SK-N-SH (cell line): Measurements from ENCODE around the gene JAM2. TPM values are rescaled to one million over a fixed set of nuclear protein-coding genes. Genes with fewer than 3 reads are reported as not detected.
A peak's percentile ranks its signal among the peaks of the same experiment; 100 is the strongest.

Experiments used
- CTCF ChIA-PET: fragments of 300-600, 350-600 bp; formaldehyde crosslinking; extraction: SDS; loops from one replicate; lab custom pipeline; 2021; lab: Yijun Ruan, JAX
- POLR2A ChIA-PET: fragments of 350-600 bp; sonication (Branson Sonifier 250); formaldehyde crosslinking; extraction: SDS; loops from one replicate; lab custom pipeline; 2020; ENCODE audit warnings: antibody characterized with exemption, inconsistent platforms; lab: Yijun Ruan, JAX
- DNase-seq: peaks from one replicate; pipeline ENCODE4 v3.0.0; 2012
- H2AFZ ChIP-seq: fragments of 200-600 bp; sonication (generic); 2 replicates; pipeline ENCODE4 v1.8.1; 2016; ENCODE audit warnings: antibody characterized with exemption, mild to moderate bottlenecking, low read depth
- H3F3A ChIP-seq: fragments of 200-600 bp; sonication (generic); replicated peaks from 2 replicates; pipeline ENCODE3; 2016; ENCODE audit warnings: antibody characterized with exemption, mild to moderate bottlenecking; ENCODE audit not compliant: insufficient read depth
- H3K27ac ChIP-seq, 2 experiments: fragments of 200-500 bp in 1 of 2; fragments of 200-600 bp in 1 of 2; sonication (Bioruptor generic) in 1 of 2; sonication (generic), shearing (Covaris generic) in 1 of 2; 2 replicates each; pipeline versions ENCODE4 v1.5.1 to v1.6.1; 2014 to 2016; ENCODE audit warnings: low read depth in 2 of 2, inconsistent platforms in 1 of 2, low read length in 1 of 2, mild to moderate bottlenecking in 1 of 2, mixed read lengths in 1 of 2
- H3K27me3 ChIP-seq: fragments of 200-600 bp; sonication (generic), shearing (Covaris generic); 2 replicates; pipeline ENCODE4 v1.6.1; 2016; ENCODE audit warnings: mixed run types; ENCODE audit not compliant: insufficient read depth
- H3K36me3 ChIP-seq, 2 experiments: fragments of 200-500 bp in 1 of 2; fragments of 200-600 bp in 1 of 2; sonication (Bioruptor generic) in 1 of 2; sonication (generic) in 1 of 2; replicated peaks in 1 of 2; 2 replicates each; pipeline versions ENCODE3 to v1.5.1; 2014 to 2016; ENCODE audit warnings: low read length in 1 of 2, mild to moderate bottlenecking in 1 of 2; ENCODE audit not compliant: insufficient read depth in 2 of 2, control insufficient read depth in 1 of 2
- H3K4me1 ChIP-seq, 2 experiments: fragments of 200-500 bp in 1 of 2; fragments of 200-600 bp in 1 of 2; sonication (Bioruptor generic) in 1 of 2; sonication (generic), shearing (Covaris generic) in 1 of 2; 2 replicates each; pipeline versions ENCODE4 v1.5.1 to v1.6.1; 2014 to 2016; ENCODE audit warnings: low read depth in 1 of 2, low read length in 1 of 2, mixed run types in 1 of 2; ENCODE audit not compliant: insufficient read depth in 2 of 2, control insufficient read depth in 1 of 2
- H3K4me2 ChIP-seq: fragments of 200-600 bp; sonication (generic), shearing (Covaris generic); 2 replicates; pipeline ENCODE4 v1.6.1; 2017; ENCODE audit warnings: mixed run types
- H3K4me3 ChIP-seq, 2 experiments: fragments of 200-500 bp in 1 of 2; fragments of 200-600 bp in 1 of 2; sonication (Bioruptor generic) in 1 of 2; sonication (generic), shearing (Covaris generic) in 1 of 2; 2 replicates each; pipeline versions ENCODE4 v1.5.1 to v1.8.1; 2014 to 2016; ENCODE audit warnings: low read depth in 2 of 2, inconsistent platforms in 1 of 2, low read length in 1 of 2, mild to moderate bottlenecking in 1 of 2, mixed read lengths in 1 of 2, moderate library complexity in 1 of 2
- H3K79me2 ChIP-seq: fragments of 200-600 bp; sonication (generic); 2 replicates; pipeline ENCODE4 v1.8.1; 2017; ENCODE audit warnings: mild to moderate bottlenecking; ENCODE audit not compliant: insufficient read depth
- H3K9ac ChIP-seq: fragments of 200-600 bp; sonication (generic); 2 replicates; pipeline ENCODE4 v1.6.1; 2017; ENCODE audit warnings: mixed run types
- H3K9me2 ChIP-seq: fragments of 200-600 bp; sonication (generic); 2 replicates; pipeline ENCODE4 v1.6.1; 2017; ENCODE audit warnings: mixed run types
- H3K9me3 ChIP-seq: fragments of 200-600 bp; sonication (generic); 2 replicates; pipeline ENCODE4 v1.6.1; 2017; ENCODE audit warnings: mixed run types, mild to moderate bottlenecking, moderate library complexity
- H4K20me1 ChIP-seq: fragments of 200-600 bp; sonication (generic); 2 replicates; pipeline ENCODE4 v1.6.1; 2017; ENCODE audit warnings: mild to moderate bottlenecking, mixed run types; ENCODE audit not compliant: insufficient read depth
- ELF1 ChIP-seq: IDR thresholded peaks from 2 replicates; pipeline ENCODE4 v1.4.0; 2012
- EZH2phosphoT487 ChIP-seq: fragments of 200-600 bp; sonication (generic); IDR thresholded peaks from 2 replicates; pipeline ENCODE4 v1.6.1; 2017; ENCODE audit warnings: low read depth, mixed run types, mild to moderate bottlenecking, antibody characterized with exemption, moderate library complexity, borderline replicate concordance
- FOSL2 ChIP-seq: IDR thresholded peaks from 2 replicates; pipeline ENCODE4 v1.4.0; 2012; ENCODE audit warnings: low read depth, mild to moderate bottlenecking, moderate library complexity, borderline replicate concordance
- FOXJ3 ChIP-seq: sonication (generic); formaldehyde crosslinking; IDR thresholded peaks from 2 replicates; pipeline ENCODE4 v1.5.1; 2020; ENCODE audit warnings: mild to moderate bottlenecking, missing genetic modification reagents
- GABPA ChIP-seq: IDR thresholded peaks from 2 replicates; pipeline ENCODE4 v1.4.0; 2012; ENCODE audit warnings: low read depth, mild to moderate bottlenecking
- GATA2 ChIP-seq: sonication (generic); formaldehyde crosslinking; IDR thresholded peaks from 2 replicates; pipeline ENCODE4 v1.5.0; 2020; ENCODE audit warnings: mild to moderate bottlenecking, missing genetic modification reagents
- MEF2A ChIP-seq: IDR thresholded peaks from 2 replicates; pipeline ENCODE4 v1.4.0; 2012; ENCODE audit warnings: low read depth, borderline replicate concordance
- NFIC ChIP-seq: IDR thresholded peaks from 2 replicates; pipeline ENCODE4 v1.4.0; 2012; ENCODE audit warnings: borderline replicate concordance
- NRF1 ChIP-seq: IDR thresholded peaks from 2 replicates; pipeline ENCODE4 v1.6.1; 2012; ENCODE audit warnings: low read depth, mild to moderate bottlenecking, low read length
- POLR2AphosphoS5 ChIP-seq: IDR thresholded peaks from 2 replicates; pipeline ENCODE4 v1.6.1; 2012; ENCODE audit warnings: low read depth, low read length
- RAD21 ChIP-seq: IDR thresholded peaks from 2 replicates; pipeline ENCODE4 v1.6.1; 2012; ENCODE audit warnings: mild to moderate bottlenecking, low read length
- RFX5 ChIP-seq: IDR thresholded peaks from 2 replicates; pipeline ENCODE4 v1.6.1; 2012; ENCODE audit warnings: mild to moderate bottlenecking, improper control_type of control experiment, low read length
- SIN3A ChIP-seq: IDR thresholded peaks from 2 replicates; pipeline ENCODE4 v1.6.1; 2012; ENCODE audit warnings: low read depth, mild to moderate bottlenecking, low read length, moderate library complexity, borderline replicate concordance
- SMC3 ChIP-seq: IDR thresholded peaks from 2 replicates; pipeline ENCODE4 v1.6.1; 2012; ENCODE audit warnings: low read depth, low read length, improper control_type of control experiment
- TAF1 ChIP-seq: IDR thresholded peaks from 2 replicates; pipeline ENCODE4 v1.6.1; 2012; ENCODE audit warnings: low read depth, mild to moderate bottlenecking, low read length, moderate library complexity, borderline replicate concordance
- TEAD4 ChIP-seq: IDR thresholded peaks from 2 replicates; pipeline ENCODE4 v1.4.0; 2012; ENCODE audit warnings: mild to moderate bottlenecking, borderline replicate concordance; ENCODE audit not compliant: insufficient read depth
- YY1 ChIP-seq: IDR thresholded peaks from 2 replicates; pipeline ENCODE4 v1.4.0; 2012; ENCODE audit warnings: low read depth, mild to moderate bottlenecking
- WGBS: methylation state at CpG from one replicate; pipeline ENCODE4 v1.1.6; 2017; ENCODE audit warnings: low lambda C conversion rate; 5-methylcytosine and 5-hydroxymethylcytosine counted together
- polyA plus RNA-seq, 3 experiments: library from polyadenylated mRNA; depleted of rRNA; stranded (reverse); fragments of >200 nt; gene quantifications; 2 replicates each; pipeline ENCODE4 v1.2.3, GENCODE V29; 2012
- TF ChIP-seq, protein P1 (sequence below): fragments of 150-350 bp; IDR thresholded peaks from 2 replicates; pipeline ENCODE4 v1.6.1; 2017; ENCODE audit warnings: antibody characterized with exemption, low read length, low read depth, borderline replicate concordance
- TF ChIP-seq, protein P2 (sequence below): IDR thresholded peaks from 2 replicates; pipeline ENCODE4 v1.4.0; 2012; ENCODE audit warnings: low read depth, borderline replicate concordance
- TF ChIP-seq, protein P3 (sequence below): IDR thresholded peaks from 2 replicates; pipeline ENCODE4 v1.4.0; 2012; ENCODE audit warnings: low read depth
- TF ChIP-seq, protein P4 (sequence below): IDR thresholded peaks from 2 replicates; pipeline ENCODE4 v1.6.1; 2012; ENCODE audit warnings: mild to moderate bottlenecking, low read depth, low read length, moderate library complexity
- TF ChIP-seq, protein P5 (sequence below): IDR thresholded peaks from 2 replicates; pipeline ENCODE4 v1.4.0; 2012; ENCODE audit warnings: low read depth, borderline replicate concordance
- TF ChIP-seq, protein P6 (sequence below): fragments of 150-350 bp; IDR thresholded peaks from 2 replicates; pipeline ENCODE4 v1.6.1; 2016; ENCODE audit warnings: mild to moderate bottlenecking, low read depth, low read length

JAM2 gene
- polyA plus RNA-seq, 1 of the 3 experiments (the other 2 are of a cell fraction) = 8.3 TPM

DNA sequence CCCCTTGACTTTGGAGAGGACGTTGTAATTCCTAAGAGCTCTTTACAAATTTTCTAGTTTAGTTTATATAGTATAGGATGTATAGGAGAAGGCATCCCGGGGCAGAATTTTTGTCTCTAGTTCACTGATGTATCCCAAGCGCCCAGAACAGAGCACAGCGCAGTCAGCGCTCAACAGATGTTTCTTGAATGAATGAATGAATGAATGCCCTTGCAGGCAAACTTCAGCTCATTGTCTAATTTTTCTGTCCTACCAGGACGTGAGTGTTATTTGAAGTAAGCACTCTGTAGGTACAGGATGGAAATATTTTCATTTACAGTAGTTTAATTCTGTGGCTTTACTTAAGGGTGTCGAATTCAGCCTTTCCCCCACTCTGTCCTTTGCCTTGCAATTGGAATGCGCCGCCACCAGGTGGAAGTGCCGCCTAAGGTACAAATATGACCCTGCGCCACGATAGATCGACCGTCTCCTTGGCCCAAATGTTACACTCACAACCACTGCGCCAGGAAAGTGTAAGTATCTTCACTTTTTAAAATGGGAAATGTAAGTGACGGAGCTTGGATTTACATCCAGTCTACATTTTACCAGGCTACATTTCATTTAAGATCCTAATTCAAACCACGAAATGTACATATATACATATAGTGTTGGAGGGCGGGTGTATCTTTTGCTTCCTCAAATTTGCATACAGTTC is 30.9 kb upstream of the JAM2 start:
- Histone ChIP-seq H3K36me3 (peaks cover 20 to 26% of the 10 kb centered on the region in 2 experiments), H3K27me3 (no peaks in the 10 kb centered on the region), H3K4me3 (peak overlapping the region; percentile 94), H3K9ac (peak overlapping the region; percentile 80), H3F3A (peaks cover 3% of the 10 kb centered on the region), H3K9me3 (no peaks in the 10 kb centered on the region), H3K79me2 (peaks cover 34% of the 10 kb centered on the region), H3K9me2 (no peaks in the 10 kb centered on the region), H4K20me1 (no peaks in the 10 kb centered on the region), H2AFZ (peak overlapping the region; percentile 97), H3K4me2 (peak overlapping the region; percentile 87), H3K4me1 (peaks cover 9% of the 10 kb centered on the region in 2 experiments; a peak in 3 of 4 replicates), H3K27ac (peak overlapping the region; percentile 6 to 11; a peak in 2 of 4 replicates)
- 12% methylated on average over 18 of the region's 18 CpGs for WGBS
- ChIA-PET CTCF (interaction anchor here (0.6 to 3.7 kb wide), 50 partner anchors 9 to 1236 kb away, joined by 3 to 75 read pairs (median 5); partner anchors contain the start of genes ATP5PF, GABPA and JAM2), POLR2A (no interaction called here)
- peak; percentile 78 for DNase-seq
- TF ChIP-seq, protein P1, sequence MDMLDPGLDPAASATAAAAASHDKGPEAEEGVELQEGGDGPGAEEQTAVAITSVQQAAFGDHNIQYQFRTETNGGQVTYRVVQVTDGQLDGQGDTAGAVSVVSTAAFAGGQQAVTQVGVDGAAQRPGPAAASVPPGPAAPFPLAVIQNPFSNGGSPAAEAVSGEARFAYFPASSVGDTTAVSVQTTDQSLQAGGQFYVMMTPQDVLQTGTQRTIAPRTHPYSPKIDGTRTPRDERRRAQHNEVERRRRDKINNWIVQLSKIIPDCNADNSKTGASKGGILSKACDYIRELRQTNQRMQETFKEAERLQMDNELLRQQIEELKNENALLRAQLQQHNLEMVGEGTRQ = no peak
- TF ChIP-seq TAF1 (no peak), POLR2AphosphoS5 (no peak), FOXJ3 (no peak), EZH2phosphoT487 (no peak), RFX5 (no peak), ELF1 (no peak), NRF1 (no peak), NFIC (no peak), TEAD4 (no peak), GATA2 (CRISPR knock-in tag) (no peak), YY1 (no peak), FOSL2 (no peak), SIN3A (no peak), MEF2A (no peak), SMC3 (peak; percentile 95), GABPA (no peak), RAD21 (peak; percentile 99)
- TF ChIP-seq, protein P2, sequence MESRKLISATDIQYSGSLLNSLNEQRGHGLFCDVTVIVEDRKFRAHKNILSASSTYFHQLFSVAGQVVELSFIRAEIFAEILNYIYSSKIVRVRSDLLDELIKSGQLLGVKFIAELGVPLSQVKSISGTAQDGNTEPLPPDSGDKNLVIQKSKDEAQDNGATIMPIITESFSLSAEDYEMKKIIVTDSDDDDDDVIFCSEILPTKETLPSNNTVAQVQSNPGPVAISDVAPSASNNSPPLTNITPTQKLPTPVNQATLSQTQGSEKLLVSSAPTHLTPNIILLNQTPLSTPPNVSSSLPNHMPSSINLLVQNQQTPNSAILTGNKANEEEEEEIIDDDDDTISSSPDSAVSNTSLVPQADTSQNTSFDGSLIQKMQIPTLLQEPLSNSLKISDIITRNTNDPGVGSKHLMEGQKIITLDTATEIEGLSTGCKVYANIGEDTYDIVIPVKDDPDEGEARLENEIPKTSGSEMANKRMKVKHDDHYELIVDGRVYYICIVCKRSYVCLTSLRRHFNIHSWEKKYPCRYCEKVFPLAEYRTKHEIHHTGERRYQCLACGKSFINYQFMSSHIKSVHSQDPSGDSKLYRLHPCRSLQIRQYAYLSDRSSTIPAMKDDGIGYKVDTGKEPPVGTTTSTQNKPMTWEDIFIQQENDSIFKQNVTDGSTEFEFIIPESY = no peak
- TF ChIP-seq, protein P3, sequence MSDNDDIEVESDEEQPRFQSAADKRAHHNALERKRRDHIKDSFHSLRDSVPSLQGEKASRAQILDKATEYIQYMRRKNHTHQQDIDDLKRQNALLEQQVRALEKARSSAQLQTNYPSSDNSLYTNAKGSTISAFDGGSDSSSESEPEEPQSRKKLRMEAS = no peak
- TF ChIP-seq, protein P4, sequence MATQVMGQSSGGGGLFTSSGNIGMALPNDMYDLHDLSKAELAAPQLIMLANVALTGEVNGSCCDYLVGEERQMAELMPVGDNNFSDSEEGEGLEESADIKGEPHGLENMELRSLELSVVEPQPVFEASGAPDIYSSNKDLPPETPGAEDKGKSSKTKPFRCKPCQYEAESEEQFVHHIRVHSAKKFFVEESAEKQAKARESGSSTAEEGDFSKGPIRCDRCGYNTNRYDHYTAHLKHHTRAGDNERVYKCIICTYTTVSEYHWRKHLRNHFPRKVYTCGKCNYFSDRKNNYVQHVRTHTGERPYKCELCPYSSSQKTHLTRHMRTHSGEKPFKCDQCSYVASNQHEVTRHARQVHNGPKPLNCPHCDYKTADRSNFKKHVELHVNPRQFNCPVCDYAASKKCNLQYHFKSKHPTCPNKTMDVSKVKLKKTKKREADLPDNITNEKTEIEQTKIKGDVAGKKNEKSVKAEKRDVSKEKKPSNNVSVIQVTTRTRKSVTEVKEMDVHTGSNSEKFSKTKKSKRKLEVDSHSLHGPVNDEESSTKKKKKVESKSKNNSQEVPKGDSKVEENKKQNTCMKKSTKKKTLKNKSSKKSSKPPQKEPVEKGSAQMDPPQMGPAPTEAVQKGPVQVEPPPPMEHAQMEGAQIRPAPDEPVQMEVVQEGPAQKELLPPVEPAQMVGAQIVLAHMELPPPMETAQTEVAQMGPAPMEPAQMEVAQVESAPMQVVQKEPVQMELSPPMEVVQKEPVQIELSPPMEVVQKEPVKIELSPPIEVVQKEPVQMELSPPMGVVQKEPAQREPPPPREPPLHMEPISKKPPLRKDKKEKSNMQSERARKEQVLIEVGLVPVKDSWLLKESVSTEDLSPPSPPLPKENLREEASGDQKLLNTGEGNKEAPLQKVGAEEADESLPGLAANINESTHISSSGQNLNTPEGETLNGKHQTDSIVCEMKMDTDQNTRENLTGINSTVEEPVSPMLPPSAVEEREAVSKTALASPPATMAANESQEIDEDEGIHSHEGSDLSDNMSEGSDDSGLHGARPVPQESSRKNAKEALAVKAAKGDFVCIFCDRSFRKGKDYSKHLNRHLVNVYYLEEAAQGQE = no peak
- TF ChIP-seq, protein P5, sequence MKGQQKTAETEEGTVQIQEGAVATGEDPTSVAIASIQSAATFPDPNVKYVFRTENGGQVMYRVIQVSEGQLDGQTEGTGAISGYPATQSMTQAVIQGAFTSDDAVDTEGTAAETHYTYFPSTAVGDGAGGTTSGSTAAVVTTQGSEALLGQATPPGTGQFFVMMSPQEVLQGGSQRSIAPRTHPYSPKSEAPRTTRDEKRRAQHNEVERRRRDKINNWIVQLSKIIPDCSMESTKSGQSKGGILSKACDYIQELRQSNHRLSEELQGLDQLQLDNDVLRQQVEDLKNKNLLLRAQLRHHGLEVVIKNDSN = no peak
- TF ChIP-seq, protein P6, sequence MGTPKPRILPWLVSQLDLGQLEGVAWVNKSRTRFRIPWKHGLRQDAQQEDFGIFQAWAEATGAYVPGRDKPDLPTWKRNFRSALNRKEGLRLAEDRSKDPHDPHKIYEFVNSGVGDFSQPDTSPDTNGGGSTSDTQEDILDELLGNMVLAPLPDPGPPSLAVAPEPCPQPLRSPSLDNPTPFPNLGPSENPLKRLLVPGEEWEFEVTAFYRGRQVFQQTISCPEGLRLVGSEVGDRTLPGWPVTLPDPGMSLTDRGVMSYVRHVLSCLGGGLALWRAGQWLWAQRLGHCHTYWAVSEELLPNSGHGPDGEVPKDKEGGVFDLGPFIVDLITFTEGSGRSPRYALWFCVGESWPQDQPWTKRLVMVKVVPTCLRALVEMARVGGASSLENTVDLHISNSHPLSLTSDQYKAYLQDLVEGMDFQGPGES = no peak
